Urinary bladder (tissue), 4 donors: ENCODE data around the gene SINHCAF. TPM values are rescaled to one million over a fixed set of nuclear protein-coding genes. Genes with fewer than 3 reads are reported as not detected.

Experiments used
- DNase-seq: peaks from one replicate; pipeline ENCODE4 v3.0.0-alpha.2; 2015; ENCODE audit errors: extremely low spot score
- H3K27ac ChIP-seq: one replicate; pipeline ENCODE4 v1.5.1; 2013; ENCODE audit warnings: low read depth, mild to moderate bottlenecking, moderate library complexity
- H3K36me3 ChIP-seq: one replicate; pipeline ENCODE4 v1.6.1; 2013; ENCODE audit warnings: mild to moderate bottlenecking, moderate library complexity; ENCODE audit not compliant: insufficient read depth
- H3K4me1 ChIP-seq: one replicate; pipeline ENCODE4 v1.6.1; 2013; ENCODE audit warnings: mild to moderate bottlenecking, moderate library complexity; ENCODE audit not compliant: insufficient read depth
- H3K4me3 ChIP-seq: one replicate; pipeline ENCODE4 v1.5.1; 2013; ENCODE audit warnings: low read depth, low read length
- WGBS: extraction: QIAGEN DNeasy Blood & Tissue Kit; methylation state at CpG from one replicate; pipeline ENCODE4 v1.1.7; 2013; 5-methylcytosine and 5-hydroxymethylcytosine counted together
- polyA plus RNA-seq: library from polyadenylated mRNA; stranded (reverse); fragments of 200-250 nt; gene quantifications from one replicate; pipeline ENCODE4 v1.2.3, GENCODE V29; 2013
- total RNA-seq: library from RNA; depleted of rRNA; stranded (reverse); fragments of >200 nt; gene quantifications from one replicate; pipeline ENCODE4 v1.2.3, GENCODE V29; 2014
- donor health status: healthy with polysubstance abuse.
- donor health status: healthy.

Gene SINHCAF
- total and polyA plus RNA-seq, 2 donors = 17.4 to 47.7 TPM

DNA sequence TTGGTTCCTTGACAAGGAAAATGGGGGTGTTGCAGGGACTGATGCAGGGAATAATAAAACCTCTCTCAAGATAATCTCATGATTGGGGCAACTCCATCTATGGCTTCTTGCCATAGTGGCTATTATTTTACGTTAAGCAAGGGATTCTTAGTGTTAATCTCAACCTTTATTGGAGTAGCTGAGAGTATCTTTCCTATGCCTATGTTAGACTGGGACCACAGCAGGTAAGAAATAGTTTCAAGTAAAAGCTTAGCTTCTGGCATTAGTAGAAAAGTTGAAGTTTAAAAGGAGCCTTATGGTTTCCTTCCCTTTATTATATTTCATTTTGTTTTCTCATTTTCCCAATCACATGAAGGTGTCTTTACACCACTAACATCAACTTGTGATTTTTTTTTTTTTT is 16.7 kb downstream of the SINHCAF start:
- Histone ChIP-seq H3K4me1 (no peaks in the 10 kb centered on the region), H3K36me3 (no peaks in the 10 kb centered on the region), H3K4me3 (no peak overlapping the region), H3K27ac (no peak overlapping the region)
- no peak for DNase-seq
- WGBS = 94% methylated on average over 1 of the region's 1 CpG

DNA sequence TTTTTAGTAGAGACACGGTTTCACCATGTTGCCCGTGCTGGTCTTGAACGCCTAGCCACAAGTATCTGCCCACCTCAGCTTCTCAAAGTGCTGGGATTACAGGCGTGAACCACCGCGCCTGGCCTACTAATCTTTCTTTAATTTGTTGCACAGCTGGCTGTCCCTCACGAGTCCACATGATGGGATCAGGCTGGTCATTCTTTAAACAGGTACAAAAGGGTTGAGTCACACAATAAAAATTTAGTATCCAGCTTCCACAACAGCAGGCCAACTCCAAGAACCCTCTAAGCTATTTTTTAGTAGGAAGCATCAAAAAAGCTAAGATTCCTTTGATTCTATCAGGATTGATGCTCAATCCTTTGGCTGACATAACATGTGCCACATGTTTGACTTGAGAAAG is 17.8 kb downstream of the SINHCAF start:
- H3K27ac ChIP-seq = no peak overlapping the region
- no peaks in the 10 kb centered on the region for H3K36me3 ChIP-seq
- no peak overlapping the region for H3K4me3 ChIP-seq
- no peaks in the 10 kb centered on the region for H3K4me1 ChIP-seq
- DNase-seq = no peak
- WGBS = 93% methylated on average over 7 of the region's 7 CpGs

DNA sequence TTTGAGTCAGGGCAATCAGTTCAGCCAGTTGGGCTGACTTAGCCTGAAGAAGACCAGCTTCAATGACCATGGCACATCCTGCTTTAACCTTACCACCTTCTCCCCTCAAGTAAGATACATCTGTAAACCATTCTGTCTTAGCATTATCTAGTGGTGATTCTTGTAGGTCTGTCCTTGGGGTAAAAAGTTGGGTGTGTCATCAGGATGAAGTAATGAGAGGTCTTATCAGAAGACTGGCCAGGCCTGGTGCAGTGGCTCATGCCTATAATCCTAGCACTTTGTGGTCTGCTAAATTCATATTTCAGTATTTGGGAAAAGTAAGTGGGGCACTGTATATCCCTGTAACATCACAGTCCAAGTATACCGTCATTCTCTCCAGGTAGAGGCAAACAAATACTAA is 19.1 kb downstream of the SINHCAF start:
- H3K4me1 ChIP-seq = no peaks in the 10 kb centered on the region
- no peak overlapping the region for H3K27ac ChIP-seq
- H3K4me3 ChIP-seq = no peak overlapping the region
- no peak for DNase-seq
- no peaks in the 10 kb centered on the region for H3K36me3 ChIP-seq
- 95% methylated on average over 1 of the region's 1 CpG for WGBS

DNA sequence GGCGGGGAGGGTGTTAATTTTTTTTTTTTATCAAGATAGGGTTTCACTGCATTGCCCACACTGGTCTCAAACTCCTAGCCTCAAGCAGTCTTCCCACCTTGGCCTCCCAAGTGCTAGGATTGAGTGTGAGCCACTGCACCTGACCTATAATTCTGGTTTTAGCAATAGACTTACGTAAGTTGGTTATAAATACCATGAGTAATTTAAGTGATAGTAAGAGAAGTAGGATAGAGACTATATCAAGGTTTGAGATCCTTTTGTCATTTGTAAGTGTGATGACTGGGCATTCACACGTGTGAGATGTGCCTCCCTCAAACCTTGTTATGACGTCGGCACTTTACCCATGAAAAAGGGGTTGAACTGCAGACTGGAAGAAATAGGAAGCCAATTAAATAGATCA is 22.5 kb downstream of the SINHCAF start:
- DNase-seq = no peak
- no peak overlapping the region for H3K27ac ChIP-seq
- no peaks in the 10 kb centered on the region for H3K4me1 ChIP-seq
- 94% methylated on average over 5 of the region's 5 CpGs for WGBS
- no peaks in the 10 kb centered on the region for H3K36me3 ChIP-seq
- no peak overlapping the region for H3K4me3 ChIP-seq

DNA sequence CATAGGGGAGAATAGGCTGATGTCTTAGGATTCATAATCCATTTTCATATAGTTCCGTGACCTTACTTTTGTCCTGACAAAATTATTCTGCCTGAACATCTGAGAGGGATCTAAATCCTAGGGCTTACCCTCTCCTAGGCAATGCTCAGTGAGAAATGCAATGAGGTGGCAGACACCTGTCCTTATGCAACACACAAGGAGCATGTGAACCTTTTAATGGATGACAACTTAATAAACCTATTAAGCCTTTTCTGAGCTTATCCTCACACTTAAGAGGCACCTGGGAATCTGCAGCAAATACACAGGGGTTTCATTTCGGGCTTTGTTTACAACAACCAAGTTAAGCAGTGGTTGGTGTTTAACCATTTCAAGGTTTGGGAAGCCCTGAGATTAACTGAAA is 24.6 kb downstream of the SINHCAF start:
- DNase-seq = no peak

DNA sequence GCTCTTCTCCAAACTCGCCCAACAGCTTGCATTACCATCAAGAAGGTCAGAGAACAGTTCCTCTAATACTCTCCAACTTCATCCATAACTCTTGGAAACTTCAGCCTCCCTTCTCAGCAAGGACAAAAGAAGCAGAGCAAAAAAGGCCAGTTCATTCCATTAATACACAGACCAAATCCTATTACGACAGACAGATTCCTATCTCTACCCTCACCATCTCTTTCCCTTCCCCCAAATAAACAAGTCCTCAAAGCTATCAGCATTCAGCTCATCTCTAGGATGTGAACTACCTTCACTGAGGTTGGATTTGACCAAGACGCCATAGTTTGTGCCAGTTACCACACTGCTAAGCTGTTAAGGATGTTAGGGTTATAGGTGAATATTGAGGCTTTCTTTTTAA is 25.2 kb downstream of the SINHCAF start:
- Histone ChIP-seq H3K4me3 (no peak overlapping the region), H3K4me1 (no peaks in the 10 kb centered on the region), H3K27ac (no peak overlapping the region), H3K36me3 (no peaks in the 10 kb centered on the region)
- WGBS = 83% methylated on average over 3 of the region's 3 CpGs
- no peak for DNase-seq

More for the DNA sequence above, 24.6 kb downstream of the SINHCAF start:
- H3K27ac ChIP-seq = no peak overlapping the region
- no peaks in the 10 kb centered on the region for H3K4me1 ChIP-seq
- no peak overlapping the region for H3K4me3 ChIP-seq
- H3K36me3 ChIP-seq = no peaks in the 10 kb centered on the region
- 84% methylated on average over 2 of the region's 2 CpGs for WGBS

DNA sequence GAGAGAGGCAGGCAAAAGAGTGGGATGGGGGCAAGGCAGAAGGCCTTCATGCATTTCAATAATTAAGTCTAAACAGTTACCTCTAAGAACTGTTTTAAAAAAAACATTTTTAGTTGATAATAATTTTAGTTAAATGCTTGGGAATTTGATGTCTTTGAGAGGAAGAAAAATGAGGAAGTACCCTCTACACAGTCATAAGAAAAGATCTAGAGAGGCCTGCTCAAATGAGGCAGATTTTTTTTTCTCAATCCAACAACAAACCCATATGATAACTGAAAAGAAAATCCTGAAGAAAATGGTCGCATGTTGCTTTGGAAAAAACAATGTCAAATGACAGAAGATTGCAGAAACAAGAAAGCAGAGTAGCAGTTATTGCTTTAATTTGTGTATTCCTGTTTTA is 25.6 kb downstream of the SINHCAF start:
- 88% methylated on average over 1 of the region's 1 CpG for WGBS

DNA sequence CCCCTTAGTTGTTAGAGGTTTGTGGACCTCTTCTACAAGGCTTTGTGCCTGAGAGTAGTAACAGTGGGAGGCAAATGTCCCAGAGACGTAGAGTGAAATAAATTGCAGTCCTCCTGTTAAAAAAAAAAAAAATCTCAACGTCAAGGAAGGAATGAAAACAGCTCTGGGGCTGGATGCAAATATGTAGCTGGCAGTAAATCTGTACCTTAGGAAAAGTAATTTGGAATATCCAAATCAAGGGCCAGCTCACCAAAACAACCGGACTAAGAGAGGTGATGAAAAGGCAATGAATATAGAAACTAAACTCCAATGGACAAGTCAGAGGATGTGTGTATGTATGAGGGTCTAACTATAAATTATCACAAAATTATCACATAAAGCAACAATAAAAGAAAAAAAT is 27.0 kb downstream of the SINHCAF start:
- DNase-seq = no peak
- Histone ChIP-seq H3K36me3 (peaks cover 2% of the 10 kb centered on the region), H3K27ac (no peak overlapping the region), H3K4me3 (no peak overlapping the region), H3K4me1 (no peaks in the 10 kb centered on the region)
- WGBS = 65% methylated on average over 3 of the region's 3 CpGs

More for the DNA sequence above, 25.6 kb downstream of the SINHCAF start:
- Histone ChIP-seq H3K36me3 (no peaks in the 10 kb centered on the region), H3K4me1 (no peaks in the 10 kb centered on the region), H3K4me3 (no peak overlapping the region), H3K27ac (no peak overlapping the region)
- no peak for DNase-seq

DNA sequence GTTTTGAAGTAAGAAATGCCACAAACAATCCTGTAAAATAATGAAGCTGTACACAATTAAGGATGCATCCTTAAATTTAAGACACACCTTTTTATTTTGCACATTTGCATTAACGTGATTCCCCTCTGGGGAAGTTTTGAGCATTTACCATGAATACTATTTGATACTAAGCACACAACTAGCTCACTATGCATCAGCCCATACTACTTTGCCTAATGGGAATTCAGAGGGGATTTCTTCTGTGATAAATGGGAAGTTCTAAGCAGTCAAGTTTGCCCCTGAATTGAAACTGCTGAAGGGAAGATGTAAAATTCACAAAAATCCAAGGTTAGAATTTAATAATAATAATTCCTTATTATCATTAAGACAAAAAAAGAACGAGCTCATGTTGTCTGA is 27.4 kb downstream of the SINHCAF start:
- H3K36me3 ChIP-seq = peaks cover 2% of the 10 kb centered on the region

DNA sequence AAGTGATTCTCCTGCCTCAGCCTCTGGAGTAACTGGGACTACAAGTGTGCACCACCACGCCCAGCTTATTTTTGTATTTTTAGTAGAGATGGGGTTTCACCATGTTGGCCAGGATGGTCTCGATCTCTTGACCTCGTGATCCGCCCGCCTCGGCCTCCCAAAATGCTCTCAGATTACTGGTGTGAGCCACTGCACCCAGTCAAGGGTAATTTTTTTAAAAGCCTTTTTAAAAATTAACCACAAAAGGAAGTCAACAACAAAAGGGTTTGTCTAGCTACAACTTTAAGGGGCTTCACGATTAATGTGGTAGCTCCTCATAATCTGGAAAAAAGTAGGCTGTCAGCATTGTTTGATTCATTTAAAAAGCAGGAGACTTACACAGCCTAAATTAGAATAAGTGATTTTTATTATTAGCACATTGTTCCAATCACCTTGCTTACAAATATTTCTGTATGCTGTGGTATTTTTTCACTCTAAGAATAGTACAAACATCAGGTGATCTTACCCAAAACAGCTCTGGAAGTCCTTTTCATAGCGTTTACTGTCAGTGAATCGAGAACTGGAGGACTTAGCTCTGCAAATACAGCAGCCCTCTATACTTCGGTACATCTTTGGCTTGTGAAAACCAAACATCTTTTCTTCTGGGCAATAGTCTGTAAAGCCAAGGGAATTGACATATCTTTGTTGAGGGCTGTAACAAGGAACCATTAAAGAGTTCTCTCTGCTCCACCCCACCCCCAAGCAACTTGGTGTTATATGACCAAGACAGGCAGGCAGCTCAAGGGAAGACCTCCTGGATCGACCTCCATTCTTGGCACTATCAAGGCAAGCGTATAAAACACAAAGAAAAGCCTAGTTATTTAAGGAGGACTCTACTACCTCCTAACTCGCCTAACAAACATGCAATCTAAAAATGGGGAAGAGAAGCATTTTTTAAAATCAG is 28.1 kb downstream of the SINHCAF start:
- 86% methylated on average over 13 of the region's 13 CpGs for WGBS
- Histone ChIP-seq H3K36me3 (peaks cover 5% of the 10 kb centered on the region), H3K4me1 (no peaks in the 10 kb centered on the region), H3K27ac (no peak overlapping the region), H3K4me3 (no peak overlapping the region)
- DNase-seq = no peak

More for the DNA sequence above, 27.4 kb downstream of the SINHCAF start:
- H3K27ac ChIP-seq = no peak overlapping the region
- no peak for DNase-seq
- 85% methylated on average over 2 of the region's 2 CpGs for WGBS
- no peaks in the 10 kb centered on the region for H3K4me1 ChIP-seq
- H3K4me3 ChIP-seq = no peak overlapping the region

DNA sequence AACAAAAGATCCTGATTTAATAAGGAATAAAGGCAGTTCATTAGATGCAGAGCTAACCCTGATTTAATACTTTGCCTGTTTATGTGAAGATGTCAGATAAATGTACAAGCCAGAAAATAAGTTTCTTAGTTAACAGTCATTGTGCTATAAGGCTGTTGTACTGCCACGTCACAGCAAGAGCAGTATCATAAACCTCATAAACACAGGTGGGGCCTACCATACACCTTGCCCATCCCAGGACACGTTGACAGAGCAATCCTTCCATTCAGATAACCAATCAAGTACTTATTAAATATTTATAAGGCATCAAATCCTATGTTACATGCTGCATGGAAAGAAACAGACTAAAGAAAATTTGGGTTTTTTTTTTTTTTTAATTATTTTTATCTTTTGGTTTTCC is 36.5 kb downstream of the SINHCAF start:
- DNase-seq = no peak
- H3K27ac ChIP-seq = no peak overlapping the region
- no peaks in the 10 kb centered on the region for H3K4me1 ChIP-seq
- 61% methylated on average over 2 of the region's 2 CpGs for WGBS
- H3K4me3 ChIP-seq = no peak overlapping the region
- peaks cover 5% of the 10 kb centered on the region for H3K36me3 ChIP-seq

DNA sequence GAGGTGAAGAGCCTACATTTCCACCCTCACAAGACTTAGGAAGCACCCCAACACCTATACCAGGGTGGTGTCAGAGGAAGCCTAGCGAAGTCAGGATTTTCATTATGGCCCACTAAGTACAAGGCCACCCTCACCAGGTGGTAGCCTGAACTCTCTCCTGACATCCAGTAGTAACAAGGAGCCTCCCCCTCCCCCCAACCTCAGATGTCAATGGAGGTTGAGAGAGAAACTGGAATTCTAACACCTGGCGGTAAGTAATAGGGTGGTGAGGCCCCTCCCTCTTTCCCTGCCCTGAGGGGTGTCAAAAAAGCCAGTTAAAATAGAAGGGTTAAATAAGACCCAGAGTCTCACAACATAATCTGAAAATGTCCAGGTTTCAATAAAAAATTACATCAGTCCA is 37.6 kb downstream of the SINHCAF start:
- peaks cover 3% of the 10 kb centered on the region for H3K36me3 ChIP-seq
- 100% methylated on average over 2 of the region's 2 CpGs for WGBS

DNA sequence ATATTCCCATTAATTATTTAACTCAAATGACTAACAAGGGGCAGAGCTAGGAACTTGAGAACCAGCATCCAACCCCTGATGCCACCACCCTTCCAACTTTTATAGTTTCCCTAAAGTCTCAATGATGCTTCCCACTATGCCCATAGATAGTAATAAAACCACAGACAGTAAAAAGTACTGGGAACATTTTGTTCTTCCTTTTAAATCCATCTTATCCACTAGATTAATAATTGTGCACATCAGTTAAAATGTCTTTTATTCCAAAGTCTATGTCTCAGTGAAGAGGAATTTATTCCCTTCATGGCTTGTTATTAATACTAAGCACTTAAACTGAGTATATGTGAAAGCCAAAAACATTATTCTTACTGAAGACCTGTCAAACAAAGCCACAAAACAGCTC is 45.8 kb downstream of the SINHCAF start:
- no peak for DNase-seq
- Histone ChIP-seq H3K4me1 (no peaks in the 10 kb centered on the region), H3K27ac (no peak overlapping the region), H3K4me3 (no peak overlapping the region), H3K36me3 (peaks cover 3% of the 10 kb centered on the region)

More for the DNA sequence above, 37.6 kb downstream of the SINHCAF start:
- no peak for DNase-seq
- Histone ChIP-seq H3K4me3 (no peak overlapping the region), H3K27ac (no peak overlapping the region), H3K4me1 (no peaks in the 10 kb centered on the region)

DNA sequence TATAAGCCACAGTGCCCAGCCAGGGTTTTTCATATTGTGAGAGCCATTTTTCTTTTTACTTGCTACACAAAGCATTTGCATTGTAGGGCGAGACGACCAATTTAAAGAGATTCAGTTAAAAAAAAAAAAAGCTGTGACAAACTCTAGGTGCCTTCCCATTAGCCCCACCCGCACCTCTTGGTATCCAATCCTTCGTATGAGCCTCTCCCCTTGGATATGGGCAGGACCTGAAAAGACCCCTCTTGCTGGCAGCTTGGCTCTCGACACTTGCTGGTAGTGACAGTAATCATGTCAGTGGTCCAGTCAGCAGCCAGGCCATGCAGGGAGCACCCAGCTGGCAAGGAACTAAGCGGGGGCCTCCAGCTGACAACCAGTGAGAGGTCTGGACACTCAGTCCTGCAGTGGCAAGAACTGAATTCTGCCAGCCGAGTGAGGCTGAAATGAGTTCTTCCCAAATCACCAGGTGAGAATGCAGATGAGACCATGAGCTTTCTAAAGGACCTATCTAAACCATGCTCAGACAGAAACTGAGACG is 46.5 kb downstream of the SINHCAF start:
- 93% methylated on average over 8 of the region's 8 CpGs for WGBS
- peaks cover 3% of the 10 kb centered on the region for H3K36me3 ChIP-seq
- no peaks in the 10 kb centered on the region for H3K4me1 ChIP-seq
- no peak overlapping the region for H3K4me3 ChIP-seq
- no peak overlapping the region for H3K27ac ChIP-seq
- DNase-seq = no peak
